HEK293 (cell line): ENCODE measurements around the gene EVC2.
A peak's percentile ranks its signal among the peaks of the same experiment; 100 is the strongest.

Source experiments
- GLIS1 ChIP-seq: fragments of 450-650 bp; formaldehyde crosslinking; IDR thresholded peaks from 2 replicates; pipeline ENCODE4 v1.5.1; 2016; ENCODE audit warnings: missing biosample characterization, missing genetic modification characterization
- MYNN ChIP-seq: fragments of 450-650 bp; formaldehyde crosslinking; IDR thresholded peaks from 2 replicates; pipeline ENCODE4 v1.5.1; 2016; ENCODE audit warnings: missing biosample characterization, missing genetic modification characterization, borderline replicate concordance
- MZF1 ChIP-seq: fragments of 450-650 bp; formaldehyde crosslinking; IDR thresholded peaks from 2 replicates; pipeline ENCODE4 v1.5.1; 2017; ENCODE audit warnings: missing biosample characterization, missing genetic modification characterization, borderline replicate concordance
- PRDM1 ChIP-seq: fragments of 450-650 bp; formaldehyde crosslinking; IDR thresholded peaks from 2 replicates; pipeline ENCODE4; 2016; ENCODE audit warnings: missing biosample characterization, missing genetic modification characterization
- RBAK ChIP-seq: fragments of 450-650 bp; formaldehyde crosslinking; IDR thresholded peaks from 2 replicates; pipeline ENCODE4 v1.5.1; 2016; ENCODE audit warnings: missing biosample characterization, missing genetic modification characterization
- SCRT1 ChIP-seq: fragments of 450-650 bp; formaldehyde crosslinking; IDR thresholded peaks from 2 replicates; pipeline ENCODE4 v1.5.1; 2016; ENCODE audit warnings: missing biosample characterization, missing genetic modification characterization, borderline replicate concordance
- SP2 ChIP-seq: fragments of 450-650 bp; formaldehyde crosslinking; IDR thresholded peaks from 2 replicates; pipeline ENCODE4 v1.5.1; 2016; ENCODE audit warnings: missing biosample characterization, missing genetic modification characterization
- SP3 ChIP-seq: fragments of 450-650 bp; formaldehyde crosslinking; IDR thresholded peaks from 2 replicates; pipeline ENCODE4 v1.5.1; 2016; ENCODE audit warnings: missing biosample characterization, missing genetic modification characterization
- TCF7L2 ChIP-seq: IDR thresholded peaks from 2 replicates; pipeline ENCODE4 v1.6.1; 2011; ENCODE audit warnings: low read depth, mild to moderate bottlenecking, inconsistent platforms, low read length, moderate library complexity, borderline replicate concordance
- WT1 ChIP-seq: fragments of 450-650 bp; formaldehyde crosslinking; IDR thresholded peaks from 2 replicates; pipeline ENCODE4 v1.5.1; 2016; ENCODE audit warnings: missing biosample characterization, missing genetic modification characterization
- ZBTB8A ChIP-seq: fragments of 450-650 bp; formaldehyde crosslinking; IDR thresholded peaks from 2 replicates; pipeline ENCODE4 v1.5.1; 2016; ENCODE audit warnings: missing biosample characterization, missing genetic modification characterization
- ZFHX2 ChIP-seq: fragments of 450-650 bp; formaldehyde crosslinking; conservative IDR thresholded peaks from 2 replicates; pipeline ENCODE4 v1.5.1; 2016; ENCODE audit warnings: missing biosample characterization, missing genetic modification characterization
- ZIC2 ChIP-seq: fragments of 450-650 bp; formaldehyde crosslinking; IDR thresholded peaks from 2 replicates; pipeline ENCODE4 v1.5.1; 2016; ENCODE audit warnings: missing biosample characterization, missing genetic modification characterization
- ZNF10 ChIP-seq: fragments of 450-650 bp; formaldehyde crosslinking; IDR thresholded peaks from 2 replicates; pipeline ENCODE4 v1.5.1; 2017; ENCODE audit warnings: missing biosample characterization, missing genetic modification characterization
- ZNF155 ChIP-seq: fragments of 450-650 bp; formaldehyde crosslinking; IDR thresholded peaks from 2 replicates; pipeline ENCODE4 v1.5.1; 2016; ENCODE audit warnings: missing biosample characterization, missing genetic modification characterization
- ZNF184 ChIP-seq: fragments of 450-650 bp; IDR thresholded peaks from 2 replicates; pipeline ENCODE4 v1.5.1; 2018; ENCODE audit warnings: missing biosample characterization, mild to moderate bottlenecking, missing genetic modification characterization
- ZNF239 ChIP-seq: fragments of 450-650 bp; formaldehyde crosslinking; IDR thresholded peaks from 2 replicates; pipeline ENCODE4 v1.5.1; 2016; ENCODE audit warnings: missing biosample characterization, missing genetic modification characterization
- ZNF274 ChIP-seq, 2 experiments: fragments of 200-500 bp in 1 of 2; fragments of 450-650 bp in 1 of 2; sonication (Bioruptor generic) in 1 of 2; formaldehyde crosslinking in 1 of 2; IDR thresholded peaks; 2 replicates each; pipeline versions ENCODE4 v1.5.1 to v1.6.1; 2014 to 2016; ENCODE audit warnings: borderline replicate concordance in 1 of 2, inconsistent platforms in 1 of 2, low read length in 1 of 2, missing biosample characterization in 1 of 2, missing genetic modification characterization in 1 of 2
- ZNF335 ChIP-seq: fragments of 450-650 bp; formaldehyde crosslinking; conservative IDR thresholded peaks from 2 replicates; pipeline ENCODE4 v1.5.1; 2016; ENCODE audit warnings: missing biosample characterization, missing genetic modification characterization
- ZNF544 ChIP-seq: fragments of 450-650 bp; formaldehyde crosslinking; IDR thresholded peaks from 2 replicates; pipeline ENCODE4 v1.5.0; 2017; ENCODE audit warnings: missing biosample characterization, missing genetic modification characterization
- ZNF621 ChIP-seq: fragments of 450-650 bp; formaldehyde crosslinking; IDR thresholded peaks from 2 replicates; pipeline ENCODE4 v1.5.1; 2017; ENCODE audit warnings: missing biosample characterization, missing genetic modification characterization
- ZNF658 ChIP-seq: fragments of 450-650 bp; formaldehyde crosslinking; IDR thresholded peaks from 2 replicates; pipeline ENCODE4; 2016; ENCODE audit warnings: missing biosample characterization, missing genetic modification characterization
- ZNF785 ChIP-seq: fragments of 450-650 bp; formaldehyde crosslinking; IDR thresholded peaks from 2 replicates; pipeline ENCODE4 v1.5.1; 2016; ENCODE audit warnings: missing biosample characterization, missing genetic modification characterization
- TF ChIP-seq, protein P1 (sequence below): fragments of 450-650 bp; formaldehyde crosslinking; IDR thresholded peaks from 2 replicates; pipeline ENCODE4 v1.5.1; 2016; ENCODE audit warnings: missing biosample characterization, missing genetic modification characterization, low read depth
- TF ChIP-seq, protein P2 (sequence below): fragments of 450-650 bp; formaldehyde crosslinking; IDR thresholded peaks from 2 replicates; pipeline ENCODE4 v1.5.1; 2016; ENCODE audit warnings: missing biosample characterization, missing genetic modification characterization, borderline replicate concordance
- TF ChIP-seq, protein P3 (sequence below): fragments of 450-650 bp; formaldehyde crosslinking; IDR thresholded peaks from 2 replicates; pipeline ENCODE4 v1.5.1; 2016; ENCODE audit warnings: missing biosample characterization, missing genetic modification characterization, low read depth
- TF ChIP-seq, protein P4 (sequence below): IDR thresholded peaks from 2 replicates; pipeline ENCODE4 v1.6.1; 2011; ENCODE audit warnings: mild to moderate bottlenecking, low read depth, low read length, borderline replicate concordance
- TF ChIP-seq, protein P5 (sequence below): sonication (generic); formaldehyde crosslinking; IDR thresholded peaks from 2 replicates; pipeline ENCODE4 v1.8.1; 2022; ENCODE audit warnings: mild to moderate bottlenecking, moderate library complexity, missing genetic modification reagents

EVC2 gene

DNA sequence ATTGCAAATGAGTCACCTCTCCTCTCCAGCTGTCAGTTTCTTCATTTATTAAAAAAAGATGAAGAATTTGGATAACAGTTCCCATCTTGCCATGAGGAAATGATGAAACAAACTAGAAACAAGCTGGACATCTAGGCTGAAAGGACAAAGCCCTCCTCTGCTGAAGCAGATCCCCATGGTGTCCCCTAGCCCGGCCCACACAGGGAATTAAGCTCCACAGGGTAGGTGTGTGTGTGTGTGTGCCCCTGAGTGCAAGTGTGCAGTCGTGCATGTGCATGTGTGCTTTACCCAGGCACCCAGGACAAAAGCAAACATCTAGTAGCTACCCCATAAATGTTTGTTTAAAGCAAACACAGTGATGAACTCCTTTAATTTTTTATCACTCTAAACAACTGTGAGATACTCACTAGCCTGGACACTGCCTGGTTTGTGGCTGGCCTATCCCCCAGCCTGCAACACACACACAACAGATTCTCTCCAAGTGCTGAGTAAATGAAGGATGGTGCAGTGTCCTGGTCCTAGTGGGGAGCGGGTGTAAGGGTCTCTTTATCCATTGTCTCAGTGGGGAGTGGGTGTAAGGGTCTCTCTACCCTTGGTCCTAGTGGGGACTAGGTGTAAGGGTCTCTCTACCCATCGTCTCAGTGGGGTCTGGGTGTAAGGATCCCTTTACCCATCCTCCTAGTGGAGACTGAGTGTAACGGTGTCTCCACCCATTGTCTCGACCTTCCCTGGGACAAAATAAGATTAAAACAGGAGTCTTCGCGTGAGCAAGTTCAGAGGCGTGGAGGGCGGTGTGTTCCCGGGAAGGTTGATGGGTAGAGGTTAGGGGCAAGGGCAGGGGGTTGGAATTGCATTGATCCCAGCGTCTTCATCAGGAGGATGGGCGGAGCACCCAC, 2.0 kb upstream of the EVC2 start (continued):
- TF ChIP-seq MYNN (tag by site-specific recombination) (no peak), ZNF335 (tag by site-specific recombination) (peak; percentile 37), SP3 (tag by site-specific recombination) (peak; percentile 49; the same call in 1 of the 2 replicates), ZNF155 (no peak), MZF1 (no peak), WT1 (no peak), RBAK (tag by site-specific recombination) (no peak), SCRT1 (tag by site-specific recombination) (no peak), SP2 (no peak), ZNF785 (tag by site-specific recombination) (no peak), ZBTB8A (tag by site-specific recombination) (no peak), TCF7L2 (no peak), ZFHX2 (tag by site-specific recombination) (0 out of 2 replicates have a peak, but pooled peaks have one; percentile 10), ZNF544 (tag by site-specific recombination) (no peak), ZNF621 (tag by site-specific recombination) (no peak), ZIC2 (tag by site-specific recombination) (0 out of 2 replicates have a peak, but pooled peaks have one; percentile 33), ZNF274 (IDR thresholded peaks at IDR 0.05; ENCODE audit: low read length) (no peak), ZNF274 (tag by site-specific recombination; IDR thresholded peaks at IDR 0.05; ENCODE audit: borderline replicate concordance) (no peak), ZNF658 (tag by site-specific recombination) (no peak), ZNF184 (no peak), ZNF10 (no peak), PRDM1 (tag by site-specific recombination) (no peak), ZNF239 (tag by site-specific recombination) (no peak), GLIS1 (tag by site-specific recombination) (no peak)
- TF ChIP-seq, protein P1, sequence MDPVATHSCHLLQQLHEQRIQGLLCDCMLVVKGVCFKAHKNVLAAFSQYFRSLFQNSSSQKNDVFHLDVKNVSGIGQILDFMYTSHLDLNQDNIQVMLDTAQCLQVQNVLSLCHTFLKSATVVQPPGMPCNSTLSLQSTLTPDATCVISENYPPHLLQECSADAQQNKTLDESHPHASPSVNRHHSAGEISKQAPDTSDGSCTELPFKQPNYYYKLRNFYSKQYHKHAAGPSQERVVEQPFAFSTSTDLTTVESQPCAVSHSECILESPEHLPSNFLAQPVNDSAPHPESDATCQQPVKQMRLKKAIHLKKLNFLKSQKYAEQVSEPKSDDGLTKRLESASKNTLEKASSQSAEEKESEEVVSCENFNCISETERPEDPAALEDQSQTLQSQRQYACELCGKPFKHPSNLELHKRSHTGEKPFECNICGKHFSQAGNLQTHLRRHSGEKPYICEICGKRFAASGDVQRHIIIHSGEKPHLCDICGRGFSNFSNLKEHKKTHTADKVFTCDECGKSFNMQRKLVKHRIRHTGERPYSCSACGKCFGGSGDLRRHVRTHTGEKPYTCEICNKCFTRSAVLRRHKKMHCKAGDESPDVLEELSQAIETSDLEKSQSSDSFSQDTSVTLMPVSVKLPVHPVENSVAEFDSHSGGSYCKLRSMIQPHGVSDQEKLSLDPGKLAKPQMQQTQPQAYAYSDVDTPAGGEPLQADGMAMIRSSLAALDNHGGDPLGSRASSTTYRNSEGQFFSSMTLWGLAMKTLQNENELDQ, result no peak
- TF ChIP-seq, protein P2, sequence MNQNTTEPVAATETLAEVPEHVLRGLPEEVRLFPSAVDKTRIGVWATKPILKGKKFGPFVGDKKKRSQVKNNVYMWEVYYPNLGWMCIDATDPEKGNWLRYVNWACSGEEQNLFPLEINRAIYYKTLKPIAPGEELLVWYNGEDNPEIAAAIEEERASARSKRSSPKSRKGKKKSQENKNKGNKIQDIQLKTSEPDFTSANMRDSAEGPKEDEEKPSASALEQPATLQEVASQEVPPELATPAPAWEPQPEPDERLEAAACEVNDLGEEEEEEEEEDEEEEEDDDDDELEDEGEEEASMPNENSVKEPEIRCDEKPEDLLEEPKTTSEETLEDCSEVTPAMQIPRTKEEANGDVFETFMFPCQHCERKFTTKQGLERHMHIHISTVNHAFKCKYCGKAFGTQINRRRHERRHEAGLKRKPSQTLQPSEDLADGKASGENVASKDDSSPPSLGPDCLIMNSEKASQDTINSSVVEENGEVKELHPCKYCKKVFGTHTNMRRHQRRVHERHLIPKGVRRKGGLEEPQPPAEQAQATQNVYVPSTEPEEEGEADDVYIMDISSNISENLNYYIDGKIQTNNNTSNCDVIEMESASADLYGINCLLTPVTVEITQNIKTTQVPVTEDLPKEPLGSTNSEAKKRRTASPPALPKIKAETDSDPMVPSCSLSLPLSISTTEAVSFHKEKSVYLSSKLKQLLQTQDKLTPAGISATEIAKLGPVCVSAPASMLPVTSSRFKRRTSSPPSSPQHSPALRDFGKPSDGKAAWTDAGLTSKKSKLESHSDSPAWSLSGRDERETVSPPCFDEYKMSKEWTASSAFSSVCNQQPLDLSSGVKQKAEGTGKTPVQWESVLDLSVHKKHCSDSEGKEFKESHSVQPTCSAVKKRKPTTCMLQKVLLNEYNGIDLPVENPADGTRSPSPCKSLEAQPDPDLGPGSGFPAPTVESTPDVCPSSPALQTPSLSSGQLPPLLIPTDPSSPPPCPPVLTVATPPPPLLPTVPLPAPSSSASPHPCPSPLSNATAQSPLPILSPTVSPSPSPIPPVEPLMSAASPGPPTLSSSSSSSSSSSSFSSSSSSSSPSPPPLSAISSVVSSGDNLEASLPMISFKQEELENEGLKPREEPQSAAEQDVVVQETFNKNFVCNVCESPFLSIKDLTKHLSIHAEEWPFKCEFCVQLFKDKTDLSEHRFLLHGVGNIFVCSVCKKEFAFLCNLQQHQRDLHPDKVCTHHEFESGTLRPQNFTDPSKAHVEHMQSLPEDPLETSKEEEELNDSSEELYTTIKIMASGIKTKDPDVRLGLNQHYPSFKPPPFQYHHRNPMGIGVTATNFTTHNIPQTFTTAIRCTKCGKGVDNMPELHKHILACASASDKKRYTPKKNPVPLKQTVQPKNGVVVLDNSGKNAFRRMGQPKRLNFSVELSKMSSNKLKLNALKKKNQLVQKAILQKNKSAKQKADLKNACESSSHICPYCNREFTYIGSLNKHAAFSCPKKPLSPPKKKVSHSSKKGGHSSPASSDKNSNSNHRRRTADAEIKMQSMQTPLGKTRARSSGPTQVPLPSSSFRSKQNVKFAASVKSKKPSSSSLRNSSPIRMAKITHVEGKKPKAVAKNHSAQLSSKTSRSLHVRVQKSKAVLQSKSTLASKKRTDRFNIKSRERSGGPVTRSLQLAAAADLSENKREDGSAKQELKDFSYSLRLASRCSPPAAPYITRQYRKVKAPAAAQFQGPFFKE (tag by site-specific recombination), result no peak
- TF ChIP-seq, protein P3, sequence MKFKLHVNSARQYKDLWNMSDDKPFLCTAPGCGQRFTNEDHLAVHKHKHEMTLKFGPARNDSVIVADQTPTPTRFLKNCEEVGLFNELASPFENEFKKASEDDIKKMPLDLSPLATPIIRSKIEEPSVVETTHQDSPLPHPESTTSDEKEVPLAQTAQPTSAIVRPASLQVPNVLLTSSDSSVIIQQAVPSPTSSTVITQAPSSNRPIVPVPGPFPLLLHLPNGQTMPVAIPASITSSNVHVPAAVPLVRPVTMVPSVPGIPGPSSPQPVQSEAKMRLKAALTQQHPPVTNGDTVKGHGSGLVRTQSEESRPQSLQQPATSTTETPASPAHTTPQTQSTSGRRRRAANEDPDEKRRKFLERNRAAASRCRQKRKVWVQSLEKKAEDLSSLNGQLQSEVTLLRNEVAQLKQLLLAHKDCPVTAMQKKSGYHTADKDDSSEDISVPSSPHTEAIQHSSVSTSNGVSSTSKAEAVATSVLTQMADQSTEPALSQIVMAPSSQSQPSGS (tag by site-specific recombination), result no peak
- TF ChIP-seq, protein P4, sequence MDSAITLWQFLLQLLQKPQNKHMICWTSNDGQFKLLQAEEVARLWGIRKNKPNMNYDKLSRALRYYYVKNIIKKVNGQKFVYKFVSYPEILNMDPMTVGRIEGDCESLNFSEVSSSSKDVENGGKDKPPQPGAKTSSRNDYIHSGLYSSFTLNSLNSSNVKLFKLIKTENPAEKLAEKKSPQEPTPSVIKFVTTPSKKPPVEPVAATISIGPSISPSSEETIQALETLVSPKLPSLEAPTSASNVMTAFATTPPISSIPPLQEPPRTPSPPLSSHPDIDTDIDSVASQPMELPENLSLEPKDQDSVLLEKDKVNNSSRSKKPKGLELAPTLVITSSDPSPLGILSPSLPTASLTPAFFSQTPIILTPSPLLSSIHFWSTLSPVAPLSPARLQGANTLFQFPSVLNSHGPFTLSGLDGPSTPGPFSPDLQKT, result no peak
- TF ChIP-seq, protein P5, sequence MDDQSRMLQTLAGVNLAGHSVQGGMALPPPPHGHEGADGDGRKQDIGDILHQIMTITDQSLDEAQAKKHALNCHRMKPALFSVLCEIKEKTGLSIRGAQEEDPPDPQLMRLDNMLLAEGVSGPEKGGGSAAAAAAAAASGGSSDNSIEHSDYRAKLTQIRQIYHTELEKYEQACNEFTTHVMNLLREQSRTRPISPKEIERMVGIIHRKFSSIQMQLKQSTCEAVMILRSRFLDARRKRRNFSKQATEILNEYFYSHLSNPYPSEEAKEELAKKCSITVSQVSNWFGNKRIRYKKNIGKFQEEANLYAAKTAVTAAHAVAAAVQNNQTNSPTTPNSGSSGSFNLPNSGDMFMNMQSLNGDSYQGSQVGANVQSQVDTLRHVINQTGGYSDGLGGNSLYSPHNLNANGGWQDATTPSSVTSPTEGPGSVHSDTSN (CRISPR knock-in tag), result no peak
